Liver (tissue), 9 donors: ENCODE results near the gene OLFML1. TPM values are rescaled to one million over a fixed set of nuclear protein-coding genes. Genes with fewer than 3 reads are reported as not detected.

Experiments
- DNase-seq: peaks from one replicate; pipeline ENCODE4 v3.0.0-alpha.2; 2017; ENCODE audit warnings: low spot score
- H3K27ac ChIP-seq, 2 donors: one replicate each; pipeline ENCODE4 v1.7.0; 2013; ENCODE audit warnings: inconsistent platforms in 2 of 2, low read length in 2 of 2, control low read depth in 1 of 2, low read depth in 1 of 2, mild to moderate bottlenecking in 1 of 2
- H3K27me3 ChIP-seq, 4 donors: one replicate each; pipeline versions ENCODE4 v1.6.1 to v1.7.0; 2013; ENCODE audit warnings: low read length in 3 of 4, inconsistent platforms in 1 of 4, mild to moderate bottlenecking in 1 of 4, moderate library complexity in 1 of 4; ENCODE audit not compliant: control insufficient read depth in 4 of 4, insufficient read depth in 4 of 4
- H3K36me3 ChIP-seq, 4 donors: one replicate each; pipeline versions ENCODE4 v1.6.1 to v1.7.0; 2013; ENCODE audit warnings: low read length in 3 of 4, mild to moderate bottlenecking in 3 of 4, low read depth in 1 of 4, moderate library complexity in 1 of 4; ENCODE audit not compliant: control insufficient read depth in 4 of 4, insufficient read depth in 3 of 4
- H3K4me1 ChIP-seq, 4 donors: one replicate each; pipeline versions ENCODE4 v1.6.1 to v1.7.0; 2013; ENCODE audit warnings: low read length in 3 of 4, mild to moderate bottlenecking in 3 of 4, moderate library complexity in 1 of 4; ENCODE audit not compliant: control insufficient read depth in 4 of 4, insufficient read depth in 4 of 4
- H3K4me3 ChIP-seq, 3 donors: one replicate each; pipeline versions ENCODE4 v1.6.1 to v1.7.0; 2013; ENCODE audit warnings: low read length in 3 of 3, control low read depth in 1 of 3, low read depth in 1 of 3, mild to moderate bottlenecking in 1 of 3
- H3K9ac ChIP-seq, 2 donors: one replicate each; pipeline ENCODE4 v1.7.0; 2013; ENCODE audit warnings: low read length in 2 of 2, mild to moderate bottlenecking in 2 of 2, moderate library complexity in 2 of 2, control low read depth in 1 of 2, low read depth in 1 of 2
- H3K9me3 ChIP-seq, 4 donors: one replicate each; pipeline versions ENCODE4 v1.6.1 to v1.7.0; 2013; ENCODE audit warnings: low read length in 3 of 4; ENCODE audit not compliant: control insufficient read depth in 4 of 4
- EGR1 ChIP-seq, 2 donors: IDR thresholded peaks; 2 replicates each; pipeline ENCODE4 v1.6.1; 2016 to 2018; ENCODE audit warnings: antibody characterized with exemption in 2 of 2, low read depth in 2 of 2
- FOXA1 ChIP-seq: IDR thresholded peaks from 2 replicates; pipeline ENCODE4 v1.6.1; 2016; ENCODE audit warnings: antibody characterized with exemption
- FOXA2 ChIP-seq: IDR thresholded peaks from 2 replicates; pipeline ENCODE4 v1.6.1; 2016; ENCODE audit warnings: antibody characterized with exemption
- HNF4A ChIP-seq, 2 donors: conservative IDR thresholded peaks; 2 replicates each; pipeline ENCODE4 v1.6.1; 2016; ENCODE audit warnings: antibody characterized with exemption in 2 of 2, mild to moderate bottlenecking in 2 of 2
- HNF4G ChIP-seq: IDR thresholded peaks from 2 replicates; pipeline ENCODE4 v1.6.1; 2016; ENCODE audit warnings: antibody characterized with exemption
- JUND ChIP-seq, 2 donors: IDR thresholded peaks; 2 replicates each; pipeline ENCODE4 v1.6.1; 2016; ENCODE audit warnings: antibody characterized with exemption in 2 of 2
- RAD21 ChIP-seq, 2 donors: IDR thresholded peaks; 2 replicates each; pipeline ENCODE4 v1.6.1; 2016; ENCODE audit warnings: antibody characterized with exemption in 2 of 2, mild to moderate bottlenecking in 2 of 2
- RXRA ChIP-seq, 2 donors: IDR thresholded peaks; 2 replicates each; pipeline ENCODE4 v1.6.1; 2017 to 2018; ENCODE audit warnings: antibody characterized with exemption in 2 of 2, mild to moderate bottlenecking in 1 of 2
- SP1 ChIP-seq: IDR thresholded peaks from 2 replicates; pipeline ENCODE4 v1.6.1; 2018; ENCODE audit warnings: antibody characterized with exemption, mild to moderate bottlenecking
- TAF1 ChIP-seq: conservative IDR thresholded peaks from 2 replicates; pipeline ENCODE4 v1.6.1; 2016; ENCODE audit warnings: antibody characterized with exemption, mild to moderate bottlenecking
- YY1 ChIP-seq: IDR thresholded peaks from 2 replicates; pipeline ENCODE4 v1.6.1; 2016; ENCODE audit warnings: antibody characterized with exemption, mild to moderate bottlenecking
- WGBS: extraction: QIAGEN DNeasy Blood & Tissue Kit; methylation state at CpG from one replicate; pipeline ENCODE4 v1.1.7; 2013; 5-methylcytosine and 5-hydroxymethylcytosine counted together
- polyA plus RNA-seq, 2 donors: library from polyadenylated mRNA; stranded (reverse) in 1 of 2; unstranded in 1 of 2; fragments of 200-250 nt in 1 of 2; fragments of >200 nt in 1 of 2; fragmentation: Nextera tagmentation in 1 of 2; extraction: Ambion mirVana in 1 of 2; gene quantifications; one replicate each; pipeline versions ENCODE4 v1.2.1 to v1.2.3, GENCODE V29; 2013 to 2015
- total RNA-seq, 2 donors: library from RNA; depleted of rRNA; stranded (reverse); fragments of >200 nt; gene quantifications; one replicate each; pipeline ENCODE4 v1.2.3, GENCODE V29; 2014
- TF ChIP-seq, protein P1 (sequence below): IDR thresholded peaks from 2 replicates; pipeline ENCODE4 v1.6.1; 2016; ENCODE audit warnings: antibody characterized with exemption
- TF ChIP-seq, protein P2 (sequence below): IDR thresholded peaks from 2 replicates; pipeline ENCODE4 v1.6.1; 2016; ENCODE audit warnings: antibody characterized with exemption, mild to moderate bottlenecking
- TF ChIP-seq, protein P3 (sequence below): fragments of 150-350 bp; IDR thresholded peaks from 2 replicates; pipeline ENCODE4 v1.5.1; 2017; ENCODE audit warnings: improper control_type of control experiment, low read depth, low read length; ENCODE audit not compliant: missing input control
- donor health status: healthy.
- donor health status: healthy.
- donor health status: healthy.
- donor health status: healthy.
- donor health status: healthy.

OLFML1 gene
- total and polyA plus RNA-seq, 4 donors: 2.8 to 4.2 (median 2.9) TPM

DNA sequence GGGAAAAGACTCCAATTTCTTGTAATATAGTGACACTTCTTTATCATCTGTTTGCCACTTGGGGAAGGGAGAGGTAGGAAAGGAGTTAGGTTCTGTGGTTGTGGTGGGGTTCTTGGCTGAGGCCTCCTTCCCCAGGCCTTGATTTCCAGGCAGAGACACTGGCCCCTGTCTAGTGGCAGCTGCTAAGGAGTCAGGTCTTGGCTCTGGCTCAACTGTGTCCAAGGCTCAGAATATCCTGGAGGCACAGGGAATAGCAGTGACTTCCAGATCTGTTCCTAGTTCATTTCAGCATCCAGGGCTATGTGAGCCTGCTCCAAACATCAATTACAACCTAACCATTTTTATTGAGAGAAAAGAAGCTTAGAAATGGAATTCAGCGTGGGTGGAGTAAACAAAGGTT, 58.0 kb downstream of the OLFML1 start:
- DNase-seq: no peak
- H3K4me3 ChIP-seq: no peak overlapping the region
- H3K27me3 ChIP-seq: no peaks in the 10 kb centered on the region
- peaks cover 0 to under 1% (median 0%) of the 10 kb centered on the region in 4 donors for H3K4me1 ChIP-seq
- H3K9ac ChIP-seq: no peak overlapping the region
- 95% methylated on average over 1 of the region's 1 CpG for WGBS
- H3K36me3 ChIP-seq: peaks cover 0 to 4% (median 0%) of the 10 kb centered on the region in 4 donors
- no peaks in the 10 kb centered on the region for H3K9me3 ChIP-seq
- no peak overlapping the region for H3K27ac ChIP-seq
- TF ChIP-seq JUND (IDR thresholded peaks at IDR 0.05): no peak
- TF ChIP-seq, protein P1, sequence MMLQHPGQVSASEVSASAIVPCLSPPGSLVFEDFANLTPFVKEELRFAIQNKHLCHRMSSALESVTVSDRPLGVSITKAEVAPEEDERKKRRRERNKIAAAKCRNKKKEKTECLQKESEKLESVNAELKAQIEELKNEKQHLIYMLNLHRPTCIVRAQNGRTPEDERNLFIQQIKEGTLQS: no peak
- TF ChIP-seq FOXA1: no peak
- TF ChIP-seq RXRA (IDR thresholded peaks at IDR 0.05): no peak
- TF ChIP-seq RAD21 (IDR thresholded peaks at IDR 0.05): no peak
- no peak for TF ChIP-seq HNF4G
- no peak for TF ChIP-seq SP1
- TF ChIP-seq TAF1: no peak
- TF ChIP-seq, protein P2, sequence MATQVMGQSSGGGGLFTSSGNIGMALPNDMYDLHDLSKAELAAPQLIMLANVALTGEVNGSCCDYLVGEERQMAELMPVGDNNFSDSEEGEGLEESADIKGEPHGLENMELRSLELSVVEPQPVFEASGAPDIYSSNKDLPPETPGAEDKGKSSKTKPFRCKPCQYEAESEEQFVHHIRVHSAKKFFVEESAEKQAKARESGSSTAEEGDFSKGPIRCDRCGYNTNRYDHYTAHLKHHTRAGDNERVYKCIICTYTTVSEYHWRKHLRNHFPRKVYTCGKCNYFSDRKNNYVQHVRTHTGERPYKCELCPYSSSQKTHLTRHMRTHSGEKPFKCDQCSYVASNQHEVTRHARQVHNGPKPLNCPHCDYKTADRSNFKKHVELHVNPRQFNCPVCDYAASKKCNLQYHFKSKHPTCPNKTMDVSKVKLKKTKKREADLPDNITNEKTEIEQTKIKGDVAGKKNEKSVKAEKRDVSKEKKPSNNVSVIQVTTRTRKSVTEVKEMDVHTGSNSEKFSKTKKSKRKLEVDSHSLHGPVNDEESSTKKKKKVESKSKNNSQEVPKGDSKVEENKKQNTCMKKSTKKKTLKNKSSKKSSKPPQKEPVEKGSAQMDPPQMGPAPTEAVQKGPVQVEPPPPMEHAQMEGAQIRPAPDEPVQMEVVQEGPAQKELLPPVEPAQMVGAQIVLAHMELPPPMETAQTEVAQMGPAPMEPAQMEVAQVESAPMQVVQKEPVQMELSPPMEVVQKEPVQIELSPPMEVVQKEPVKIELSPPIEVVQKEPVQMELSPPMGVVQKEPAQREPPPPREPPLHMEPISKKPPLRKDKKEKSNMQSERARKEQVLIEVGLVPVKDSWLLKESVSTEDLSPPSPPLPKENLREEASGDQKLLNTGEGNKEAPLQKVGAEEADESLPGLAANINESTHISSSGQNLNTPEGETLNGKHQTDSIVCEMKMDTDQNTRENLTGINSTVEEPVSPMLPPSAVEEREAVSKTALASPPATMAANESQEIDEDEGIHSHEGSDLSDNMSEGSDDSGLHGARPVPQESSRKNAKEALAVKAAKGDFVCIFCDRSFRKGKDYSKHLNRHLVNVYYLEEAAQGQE: no peak
- TF ChIP-seq, protein P3, sequence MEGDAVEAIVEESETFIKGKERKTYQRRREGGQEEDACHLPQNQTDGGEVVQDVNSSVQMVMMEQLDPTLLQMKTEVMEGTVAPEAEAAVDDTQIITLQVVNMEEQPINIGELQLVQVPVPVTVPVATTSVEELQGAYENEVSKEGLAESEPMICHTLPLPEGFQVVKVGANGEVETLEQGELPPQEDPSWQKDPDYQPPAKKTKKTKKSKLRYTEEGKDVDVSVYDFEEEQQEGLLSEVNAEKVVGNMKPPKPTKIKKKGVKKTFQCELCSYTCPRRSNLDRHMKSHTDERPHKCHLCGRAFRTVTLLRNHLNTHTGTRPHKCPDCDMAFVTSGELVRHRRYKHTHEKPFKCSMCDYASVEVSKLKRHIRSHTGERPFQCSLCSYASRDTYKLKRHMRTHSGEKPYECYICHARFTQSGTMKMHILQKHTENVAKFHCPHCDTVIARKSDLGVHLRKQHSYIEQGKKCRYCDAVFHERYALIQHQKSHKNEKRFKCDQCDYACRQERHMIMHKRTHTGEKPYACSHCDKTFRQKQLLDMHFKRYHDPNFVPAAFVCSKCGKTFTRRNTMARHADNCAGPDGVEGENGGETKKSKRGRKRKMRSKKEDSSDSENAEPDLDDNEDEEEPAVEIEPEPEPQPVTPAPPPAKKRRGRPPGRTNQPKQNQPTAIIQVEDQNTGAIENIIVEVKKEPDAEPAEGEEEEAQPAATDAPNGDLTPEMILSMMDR: no peak
- TF ChIP-seq HNF4A (conservative IDR thresholded peaks at IDR 0.05): no peak
- TF ChIP-seq EGR1 (IDR thresholded peaks at IDR 0.05; ENCODE audit: low read depth in 2 of 2): no peak
- TF ChIP-seq FOXA2: no peak

DNA sequence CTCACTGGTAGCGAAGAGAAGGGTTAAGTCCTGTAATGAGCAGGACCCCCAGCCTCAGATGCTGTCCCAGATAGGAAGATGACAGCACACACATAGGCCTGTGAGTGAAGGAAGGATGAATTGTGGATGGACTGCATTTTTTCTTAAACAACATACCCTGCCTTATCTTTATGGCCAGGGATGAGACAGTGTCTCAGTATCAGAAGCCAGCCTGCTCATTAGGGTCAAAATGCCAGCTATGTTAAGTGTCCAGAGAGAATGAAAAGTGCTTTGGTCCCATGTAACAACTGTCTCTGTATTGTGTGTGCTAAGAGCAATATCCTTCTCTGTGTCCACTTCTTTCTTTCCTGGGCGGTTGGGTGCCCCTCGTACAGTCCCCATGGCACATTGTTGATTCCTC, 58.7 kb downstream of the OLFML1 start:
- Histone ChIP-seq H3K9ac (no peak overlapping the region), H3K4me3 (no peak overlapping the region), H3K4me1 (peaks cover 0 to 4% (median 0%) of the 10 kb centered on the region in 4 donors), H3K36me3 (peaks cover 0 to 4% (median 0%) of the 10 kb centered on the region in 4 donors), H3K27me3 (no peaks in the 10 kb centered on the region), H3K9me3 (no peaks in the 10 kb centered on the region), H3K27ac (no peak overlapping the region)
- WGBS: 96% methylated on average over 3 of the region's 3 CpGs
- no peak for DNase-seq
- no peak for TF ChIP-seq TAF1
- TF ChIP-seq, protein P1: no peak
- no peak for TF ChIP-seq HNF4A (conservative IDR thresholded peaks at IDR 0.05)
- TF ChIP-seq, protein P2: no peak
- no peak for TF ChIP-seq YY1
- no peak for TF ChIP-seq RXRA (IDR thresholded peaks at IDR 0.05)
